Ishikawa (cell line): ENCODE measurements around the gene CRELD2.
A peak's percentile ranks its signal among the peaks of the same experiment; 100 is the strongest.

Source experiments
- CEBPB ChIP-seq: IDR thresholded peaks from 2 replicates; pipeline ENCODE4 v1.6.1; 2012
- CREB1 ChIP-seq: IDR thresholded peaks from 2 replicates; pipeline ENCODE4 v1.6.1; 2012; ENCODE audit warnings: low read depth
- EGR1 ChIP-seq: IDR thresholded peaks from 2 replicates; pipeline ENCODE4 v1.6.1; 2012
- EP300 ChIP-seq: IDR thresholded peaks from 2 replicates; pipeline ENCODE4 v1.6.1; 2012; ENCODE audit warnings: borderline replicate concordance
- MAX ChIP-seq: IDR thresholded peaks from 2 replicates; pipeline ENCODE4 v1.6.1; 2012
- RAD21 ChIP-seq: IDR thresholded peaks from 2 replicates; pipeline ENCODE4 v1.6.1; 2012; ENCODE audit warnings: low read depth
- TAF1 ChIP-seq: IDR thresholded peaks from 2 replicates; pipeline ENCODE4 v1.6.1; 2012; ENCODE audit warnings: low read depth, mild to moderate bottlenecking
- TCF12 ChIP-seq: IDR thresholded peaks from 2 replicates; pipeline ENCODE4 v1.6.1; 2012; ENCODE audit warnings: low read depth
- USF1 ChIP-seq: IDR thresholded peaks from 2 replicates; pipeline ENCODE4 v1.6.1; 2012
- YY1 ChIP-seq: IDR thresholded peaks from 2 replicates; pipeline ENCODE4 v1.6.1; 2012; ENCODE audit warnings: low read depth
- ZBTB7A ChIP-seq: IDR thresholded peaks from 2 replicates; pipeline ENCODE4 v1.6.1; 2012; ENCODE audit warnings: low read depth
- TF ChIP-seq, protein P1 (sequence below): IDR thresholded peaks from 2 replicates; pipeline ENCODE4 v1.6.1; 2012; ENCODE audit warnings: low read depth, mild to moderate bottlenecking

DNA sequence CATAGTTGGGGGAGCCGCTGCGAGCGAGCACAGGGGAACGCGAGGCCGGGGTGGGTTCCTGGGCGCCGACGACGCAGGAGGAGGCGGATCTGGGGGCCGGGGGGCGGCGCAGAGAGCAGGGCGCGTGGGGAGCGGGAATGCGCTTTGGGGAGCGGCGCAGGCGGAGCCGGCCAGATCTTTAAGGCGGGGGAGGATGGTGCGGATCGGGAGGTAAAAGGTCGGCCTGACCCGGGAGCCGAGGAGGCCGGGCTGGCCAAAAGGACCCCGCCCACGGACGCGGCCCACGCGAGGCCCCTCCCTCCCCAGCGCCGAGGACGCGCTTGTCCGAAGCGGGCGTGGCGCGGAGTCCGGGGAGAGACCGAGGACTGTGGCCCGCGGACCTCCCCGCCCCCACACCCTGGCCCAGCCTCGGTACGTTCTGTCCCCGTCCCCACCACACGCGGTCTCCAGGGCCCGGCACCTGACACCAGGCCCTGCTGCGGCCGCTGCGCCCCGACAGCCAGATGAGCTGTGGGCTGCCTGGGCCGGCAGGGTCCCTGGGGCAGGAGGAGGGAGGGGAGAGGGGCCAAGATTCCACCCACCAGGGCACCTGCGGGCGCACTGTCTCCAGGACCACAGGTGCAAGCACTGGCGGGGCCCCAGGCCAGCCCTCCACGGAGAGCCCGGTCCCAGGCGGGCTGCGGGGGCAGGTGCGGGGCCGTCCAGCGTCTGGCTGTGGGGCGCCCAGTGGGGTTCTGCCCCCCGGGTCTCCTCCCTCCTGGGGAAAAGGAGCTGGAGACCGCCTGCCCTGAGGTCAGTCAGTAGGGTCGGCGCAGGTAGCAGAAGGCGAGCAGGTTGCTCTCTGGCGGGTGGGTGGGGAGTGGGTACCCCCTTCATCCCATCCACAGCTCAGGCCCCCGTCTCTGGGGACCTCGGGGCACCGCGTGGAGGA is 53.1 kb downstream of the CRELD2 start:
- TF ChIP-seq CREB1 (no peak), EP300 (0 out of 2 replicates have a peak, but pooled peaks have one; percentile 23), YY1 (no peak), CEBPB (no peak), MAX (peak; percentile 15; the same call in 1 of the 2 replicates), TAF1 (no peak), USF1 (no peak), EGR1 (peak; percentile 85), RAD21 (no peak), ZBTB7A (no peak), TCF12 (no peak; the same call in 1 of the 2 replicates)
- TF ChIP-seq, protein P1, sequence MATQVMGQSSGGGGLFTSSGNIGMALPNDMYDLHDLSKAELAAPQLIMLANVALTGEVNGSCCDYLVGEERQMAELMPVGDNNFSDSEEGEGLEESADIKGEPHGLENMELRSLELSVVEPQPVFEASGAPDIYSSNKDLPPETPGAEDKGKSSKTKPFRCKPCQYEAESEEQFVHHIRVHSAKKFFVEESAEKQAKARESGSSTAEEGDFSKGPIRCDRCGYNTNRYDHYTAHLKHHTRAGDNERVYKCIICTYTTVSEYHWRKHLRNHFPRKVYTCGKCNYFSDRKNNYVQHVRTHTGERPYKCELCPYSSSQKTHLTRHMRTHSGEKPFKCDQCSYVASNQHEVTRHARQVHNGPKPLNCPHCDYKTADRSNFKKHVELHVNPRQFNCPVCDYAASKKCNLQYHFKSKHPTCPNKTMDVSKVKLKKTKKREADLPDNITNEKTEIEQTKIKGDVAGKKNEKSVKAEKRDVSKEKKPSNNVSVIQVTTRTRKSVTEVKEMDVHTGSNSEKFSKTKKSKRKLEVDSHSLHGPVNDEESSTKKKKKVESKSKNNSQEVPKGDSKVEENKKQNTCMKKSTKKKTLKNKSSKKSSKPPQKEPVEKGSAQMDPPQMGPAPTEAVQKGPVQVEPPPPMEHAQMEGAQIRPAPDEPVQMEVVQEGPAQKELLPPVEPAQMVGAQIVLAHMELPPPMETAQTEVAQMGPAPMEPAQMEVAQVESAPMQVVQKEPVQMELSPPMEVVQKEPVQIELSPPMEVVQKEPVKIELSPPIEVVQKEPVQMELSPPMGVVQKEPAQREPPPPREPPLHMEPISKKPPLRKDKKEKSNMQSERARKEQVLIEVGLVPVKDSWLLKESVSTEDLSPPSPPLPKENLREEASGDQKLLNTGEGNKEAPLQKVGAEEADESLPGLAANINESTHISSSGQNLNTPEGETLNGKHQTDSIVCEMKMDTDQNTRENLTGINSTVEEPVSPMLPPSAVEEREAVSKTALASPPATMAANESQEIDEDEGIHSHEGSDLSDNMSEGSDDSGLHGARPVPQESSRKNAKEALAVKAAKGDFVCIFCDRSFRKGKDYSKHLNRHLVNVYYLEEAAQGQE: no peak
